ENCODE results near the gene SAA1.

Gene SAA1

DNA sequence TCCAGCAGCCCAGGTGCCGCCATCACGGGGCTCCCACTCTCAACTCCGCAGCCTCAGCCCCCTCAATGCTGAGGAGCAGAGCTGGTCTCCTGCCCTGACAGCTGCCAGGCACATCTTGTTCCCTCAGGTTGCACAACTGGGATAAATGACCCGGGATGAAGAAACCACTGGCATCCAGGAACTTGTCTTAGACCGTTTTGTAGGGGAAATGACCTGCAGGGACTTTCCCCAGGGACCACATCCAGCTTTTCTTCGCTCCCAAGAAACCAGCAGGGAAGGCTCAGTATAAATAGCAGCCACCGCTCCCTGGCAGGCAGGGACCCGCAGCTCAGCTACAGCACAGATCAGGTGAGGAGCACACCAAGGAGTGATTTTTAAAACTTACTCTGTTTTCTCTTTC, at the start of gene SAA1:
Gene SAA1, plus strand, starts transcription at position 316 of the 400 bp plus-strand sequence. CDS start 624 bp downstream, outside the sequence.
- no peak for DNase-seq
- Mint-ChIP-seq H3K36me3 (ENCODE audit: low read depth) (no peaks in the 10 kb centered on the region), H3K4me3 (no peak within 1 kb of the TSS), H3K27me3 (no peaks in the 10 kb centered on the region), H3K27ac (no peak within 1 kb of the TSS), H3K9me3 (no peaks in the 10 kb centered on the region), H3K4me1 (ENCODE audit: low read depth) (peaks cover 3% of the 10 kb centered on the region)

DNA sequence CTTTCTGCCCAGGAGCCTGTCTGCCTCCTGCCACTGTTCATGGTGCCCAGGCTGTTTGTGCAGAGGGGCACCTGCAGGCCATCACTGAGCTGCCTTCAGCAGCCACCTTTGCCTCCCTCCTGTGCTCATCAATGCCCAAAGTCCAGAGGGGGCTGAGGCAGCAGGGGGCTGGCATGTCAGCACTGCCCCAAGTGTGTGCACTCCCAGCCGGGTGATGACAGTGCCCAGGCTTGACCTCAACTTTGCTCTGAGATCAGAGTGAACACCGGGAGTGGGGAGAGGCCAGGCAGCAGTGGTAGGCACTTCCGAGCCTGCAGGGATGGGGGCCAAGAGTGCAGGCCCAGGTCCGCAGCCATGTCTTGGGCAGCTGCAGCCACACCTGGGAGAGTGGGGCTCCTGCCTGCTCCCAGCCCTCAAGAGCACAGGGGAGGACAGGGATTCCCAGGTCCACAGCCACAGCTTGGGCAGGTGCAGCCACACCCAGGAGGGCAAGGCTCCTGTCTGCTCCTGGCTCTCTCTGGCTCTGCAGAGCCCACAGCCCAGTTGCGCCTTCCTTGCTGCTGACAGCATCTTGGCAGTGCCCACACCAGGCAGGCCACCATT, 44.7 kb upstream of the SAA1 start:
- DNase-seq: no peak
- H3K36me3 Mint-ChIP-seq (ENCODE audit: low read depth): no peaks in the 10 kb centered on the region
- no peak overlapping the region for H3K27ac Mint-ChIP-seq
- H3K4me1 Mint-ChIP-seq (ENCODE audit: low read depth): no peaks in the 10 kb centered on the region
- no peak overlapping the region for H3K4me3 Mint-ChIP-seq
- H3K27me3 Mint-ChIP-seq: peaks cover 9% of the 10 kb centered on the region
- no peaks in the 10 kb centered on the region for H3K9me3 Mint-ChIP-seq

DNA sequence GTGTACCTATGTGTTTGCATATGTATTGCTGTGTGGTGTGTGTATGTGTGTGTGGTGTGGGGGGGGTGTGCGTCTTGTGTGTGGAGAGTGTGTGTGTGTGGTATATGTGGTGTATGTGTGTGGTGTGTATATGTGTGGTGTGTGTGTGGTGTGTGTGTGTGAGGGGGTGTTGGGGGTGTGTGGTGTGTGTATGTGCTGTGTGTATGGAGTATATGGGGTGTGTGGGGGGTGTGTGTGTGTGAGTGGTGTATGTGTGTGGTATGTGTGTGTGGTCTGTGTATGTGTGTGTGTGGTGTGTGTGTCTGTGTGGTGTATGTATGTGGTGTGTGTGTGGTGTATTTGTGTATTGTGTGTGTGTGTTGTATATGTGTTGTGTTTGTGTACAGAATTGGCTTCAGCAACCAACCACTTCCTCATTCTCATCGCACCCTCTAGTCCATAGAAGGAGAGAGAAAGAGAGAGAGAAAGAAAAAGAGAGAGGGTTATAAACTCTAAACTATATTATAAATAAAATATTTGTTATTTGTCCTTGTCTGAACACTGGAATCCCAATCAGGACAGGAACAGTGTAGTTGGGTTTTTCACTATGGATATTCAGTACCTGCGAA, 43.1 kb upstream of the SAA1 start:
- Mint-ChIP-seq H3K36me3 (ENCODE audit: low read depth) (no peaks in the 10 kb centered on the region), H3K27me3 (peaks cover 10% of the 10 kb centered on the region), H3K4me1 (ENCODE audit: low read depth) (no peaks in the 10 kb centered on the region), H3K27ac (no peak overlapping the region), H3K9me3 (no peaks in the 10 kb centered on the region), H3K4me3 (no peak overlapping the region)
- no peak for DNase-seq

GRCh38 chr11:18223591-18224387, 42.3 kb upstream of the SAA1 start:
- H3K27ac Mint-ChIP-seq: no peak overlapping the region

DNA sequence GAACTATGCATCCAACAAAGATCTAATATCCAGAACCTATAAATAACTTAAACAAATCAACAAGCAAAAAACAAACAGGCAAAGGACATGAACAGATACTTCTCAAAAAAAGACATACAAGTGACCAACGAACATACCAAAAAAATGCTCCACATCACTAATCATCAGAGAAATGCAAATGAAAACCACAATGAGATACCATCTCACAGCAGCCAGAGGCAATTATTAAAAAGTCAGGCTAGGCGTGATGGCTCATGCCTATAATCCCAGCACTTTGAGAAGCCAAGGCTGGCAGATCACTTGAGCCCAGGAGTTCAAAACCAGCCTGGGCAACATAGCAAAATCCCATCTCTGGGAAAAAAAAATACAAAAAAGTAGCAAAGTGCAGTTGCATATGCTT, 40.2 kb upstream of the SAA1 start:
- Mint-ChIP-seq H3K36me3 (ENCODE audit: low read depth) (no peaks in the 10 kb centered on the region), H3K9me3 (no peaks in the 10 kb centered on the region), H3K27me3 (peaks cover 10% of the 10 kb centered on the region), H3K27ac (no peak overlapping the region), H3K4me3 (no peak overlapping the region), H3K4me1 (ENCODE audit: low read depth) (no peaks in the 10 kb centered on the region)
- DNase-seq: no peak

More at GRCh38 chr11:18223591-18224387, 42.3 kb upstream of the SAA1 start:
- Mint-ChIP-seq H3K9me3 (no peaks in the 10 kb centered on the region), H3K4me3 (no peak overlapping the region), H3K4me1 (ENCODE audit: low read depth) (no peaks in the 10 kb centered on the region), H3K36me3 (ENCODE audit: low read depth) (no peaks in the 10 kb centered on the region), H3K27me3 (peaks cover 10% of the 10 kb centered on the region)
- DNase-seq: no peak

DNA sequence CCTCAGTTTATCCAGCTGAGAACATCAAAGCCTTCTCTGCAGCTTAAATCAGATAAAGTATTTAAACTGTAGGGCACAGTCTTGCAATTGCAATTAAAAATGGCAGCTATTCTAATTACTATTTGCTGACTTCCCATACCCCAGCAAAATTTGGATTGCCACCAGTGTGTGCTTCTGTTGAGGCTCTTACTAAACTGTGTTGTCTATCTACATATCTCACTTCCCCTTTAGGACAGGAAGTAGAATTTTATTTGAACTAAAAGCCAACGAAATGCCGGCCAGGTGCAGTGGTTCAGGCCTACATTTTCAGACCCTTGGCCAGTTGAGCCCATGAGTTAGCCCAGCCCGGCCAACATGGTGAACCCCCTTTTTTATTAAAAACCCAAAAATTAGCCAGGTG, 36.6 kb upstream of the SAA1 start:
- Mint-ChIP-seq H3K27me3 (peaks cover 16% of the 10 kb centered on the region), H3K27ac (no peak overlapping the region), H3K4me3 (no peak overlapping the region), H3K9me3 (no peaks in the 10 kb centered on the region), H3K4me1 (ENCODE audit: low read depth) (no peaks in the 10 kb centered on the region), H3K36me3 (ENCODE audit: low read depth) (no peaks in the 10 kb centered on the region)
- no peak for DNase-seq

DNA sequence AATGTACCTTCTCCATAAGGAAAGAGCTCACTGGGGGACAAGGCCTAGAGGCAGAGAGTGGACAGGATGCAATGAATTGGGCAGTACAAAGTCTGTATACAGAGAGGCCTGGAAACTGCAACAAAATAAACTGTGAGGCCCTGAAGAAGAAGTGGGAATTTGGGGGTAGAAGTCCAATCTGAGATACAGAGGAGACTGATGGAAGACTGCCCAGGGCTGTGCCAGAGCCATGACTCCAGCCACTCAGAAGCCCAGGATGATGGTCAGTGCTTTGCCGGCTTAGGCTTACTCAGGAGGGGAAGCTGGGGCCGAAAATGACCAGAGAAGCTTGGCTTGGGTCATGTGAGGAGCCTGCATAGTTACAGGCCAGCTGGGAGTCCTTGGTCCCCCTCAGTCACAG, 35.2 kb upstream of the SAA1 start:
- Mint-ChIP-seq H3K4me1 (ENCODE audit: low read depth) (no peaks in the 10 kb centered on the region), H3K27me3 (peaks cover 14% of the 10 kb centered on the region), H3K36me3 (ENCODE audit: low read depth) (no peaks in the 10 kb centered on the region), H3K9me3 (no peaks in the 10 kb centered on the region), H3K27ac (no peak overlapping the region), H3K4me3 (no peak overlapping the region)
- DNase-seq: no peak

GRCh38 chr11:18233912-18234311, 32.2 kb upstream of the SAA1 start:
- Mint-ChIP-seq H3K27ac (no peak overlapping the region), H3K4me1 (ENCODE audit: low read depth) (no peaks in the 10 kb centered on the region), H3K4me3 (no peak overlapping the region), H3K36me3 (ENCODE audit: low read depth) (no peaks in the 10 kb centered on the region), H3K9me3 (no peaks in the 10 kb centered on the region), H3K27me3 (peaks cover 21% of the 10 kb centered on the region)
- DNase-seq: no peak

GRCh38 chr11:18235394-18236334, 30.4 kb upstream of the SAA1 start:
- no peaks in the 10 kb centered on the region for H3K36me3 Mint-ChIP-seq (ENCODE audit: low read depth)
- no peaks in the 10 kb centered on the region for H3K9me3 Mint-ChIP-seq
- H3K4me1 Mint-ChIP-seq (ENCODE audit: low read depth): no peaks in the 10 kb centered on the region
- H3K27ac Mint-ChIP-seq: no peak overlapping the region
- no peak for DNase-seq
- peaks cover 31% of the 10 kb centered on the region for H3K27me3 Mint-ChIP-seq
- no peak overlapping the region for H3K4me3 Mint-ChIP-seq

- peaks cover 31% of the 10 kb centered on the region for H3K27me3 Mint-ChIP-seq
- no peak within 1 kb of the TSS for H3K27ac Mint-ChIP-seq
Observed at GRCh38 chr11:18236664-18237356, 29.3 kb upstream of the SAA1 start, which contains the start of gene SAA4. Gene SAA4 (minus strand): TSS chr11:18236802. CDS start chr11:18235926, 876 bp downstream.

DNA sequence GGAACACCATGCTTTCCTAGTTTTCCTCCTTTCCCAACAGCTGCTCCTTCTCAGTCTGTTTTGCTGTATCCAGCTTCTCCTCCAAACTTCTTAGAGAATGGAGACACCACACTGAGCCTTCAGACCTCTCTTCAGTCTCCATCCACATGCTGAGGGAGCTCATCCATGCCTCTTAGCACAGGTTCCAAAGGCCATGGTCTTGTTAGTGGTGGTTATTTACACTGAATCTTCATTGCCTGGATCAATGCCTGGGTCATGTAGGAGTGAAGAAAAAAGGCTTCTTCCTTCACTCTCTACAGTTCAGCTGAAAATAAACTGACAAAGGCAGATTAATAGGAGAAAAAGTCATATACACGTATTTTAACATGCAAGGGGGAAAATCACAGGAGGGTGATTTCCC, 26.4 kb upstream of the SAA1 start:
- Mint-ChIP-seq H3K4me3 (no peak overlapping the region), H3K9me3 (no peaks in the 10 kb centered on the region), H3K27me3 (peaks cover 24% of the 10 kb centered on the region), H3K36me3 (ENCODE audit: low read depth) (no peaks in the 10 kb centered on the region), H3K4me1 (ENCODE audit: low read depth) (peaks cover 2% of the 10 kb centered on the region), H3K27ac (no peak overlapping the region)
- no peak for DNase-seq

More at GRCh38 chr11:18236664-18237356, 29.3 kb upstream of the SAA1 start, which contains the start of gene SAA4:
- no peak for DNase-seq
- no peaks in the 10 kb centered on the region for H3K36me3 Mint-ChIP-seq (ENCODE audit: low read depth)
- H3K9me3 Mint-ChIP-seq: no peaks in the 10 kb centered on the region
- no peak within 1 kb of the TSS for H3K4me3 Mint-ChIP-seq
- no peaks in the 10 kb centered on the region for H3K4me1 Mint-ChIP-seq (ENCODE audit: low read depth)

DNA sequence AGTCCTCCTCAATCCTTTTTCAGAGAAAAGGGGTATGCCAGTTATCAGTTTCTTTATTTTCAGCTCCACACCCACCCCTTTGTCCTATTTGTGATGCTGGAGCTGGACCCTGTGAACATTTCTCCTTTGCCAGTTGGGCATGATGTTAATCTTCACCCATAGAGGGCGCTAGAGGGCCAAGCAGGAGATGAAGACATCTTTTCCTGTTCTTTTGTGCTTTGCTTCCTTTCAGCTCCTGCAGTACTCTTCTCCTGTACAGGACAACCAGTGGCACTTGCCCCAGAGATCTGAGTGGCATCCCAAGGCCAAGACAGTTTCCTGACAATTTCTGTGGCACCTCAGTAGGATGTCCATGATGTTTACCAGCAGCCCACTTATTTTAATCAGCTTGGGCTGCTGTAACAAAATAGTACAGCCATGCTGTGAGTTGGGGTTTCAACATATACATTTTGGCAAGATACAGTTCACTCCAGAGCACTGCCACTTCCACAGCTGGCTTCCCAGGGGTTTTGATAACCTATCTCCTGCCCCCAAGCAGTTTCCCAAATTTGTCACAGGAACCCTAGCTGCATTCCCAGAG, 22.2 kb upstream of the SAA1 start:
- Mint-ChIP-seq H3K4me3 (no peak overlapping the region), H3K27ac (no peak overlapping the region), H3K27me3 (peaks cover 10% of the 10 kb centered on the region)

GRCh38 chr11:18245396-18245795, 20.7 kb upstream of the SAA1 start:
- H3K36me3 Mint-ChIP-seq (ENCODE audit: low read depth): no peaks in the 10 kb centered on the region
- no peaks in the 10 kb centered on the region for H3K9me3 Mint-ChIP-seq
- H3K4me1 Mint-ChIP-seq (ENCODE audit: low read depth): peaks cover 13% of the 10 kb centered on the region
- no peak overlapping the region for H3K4me3 Mint-ChIP-seq
- no peaks in the 10 kb centered on the region for H3K27me3 Mint-ChIP-seq
- no peak for DNase-seq
- no peak overlapping the region for H3K27ac Mint-ChIP-seq

More for the DNA sequence above, 22.2 kb upstream of the SAA1 start:
- H3K4me1 Mint-ChIP-seq (ENCODE audit: low read depth): peaks cover 13% of the 10 kb centered on the region
- no peaks in the 10 kb centered on the region for H3K9me3 Mint-ChIP-seq
- no peaks in the 10 kb centered on the region for H3K36me3 Mint-ChIP-seq (ENCODE audit: low read depth)
- DNase-seq: peak; percentile 47
